GM18517 (cell line): ENCODE data around the gene TSHZ2.
"Not testable (repeated sequence)": the region's sequence is repeated elsewhere in the genome, so short reads cannot be mapped to it uniquely, and the experiment has no call there.

Experiments
- ATAC-seq: cut with Tn5 transposase; IDR thresholded peaks from one replicate; pipeline ENCODE4 v1.9.1; 2021; ENCODE audit warnings: mild to moderate bottlenecking, moderate library complexity; ENCODE audit not compliant: unreplicated experiment

Gene TSHZ2

GRCh38 chr20:53480913-53481312 lies 508.8 kb downstream of the TSHZ2 start:
- ATAC-seq = no peak

GRCh38 chr20:53487461-53488200 lies 515.5 kb downstream of the TSHZ2 start:
- no peak for ATAC-seq

- ATAC-seq = no peak
Observed at GRCh38 chr20:53488775-53489272, 516.7 kb downstream of the TSHZ2 start.

- ATAC-seq = no peak
Observed at GRCh38 chr20:53489528-53489927, 517.4 kb downstream of the TSHZ2 start.

- no peak for ATAC-seq
Observed at GRCh38 chr20:53490620-53491019, 518.5 kb downstream of the TSHZ2 start.

- ATAC-seq = no peak
Observed at GRCh38 chr20:53491462-53491861, 519.3 kb downstream of the TSHZ2 start.

GRCh38 chr20:53492212-53492611 lies 520.1 kb downstream of the TSHZ2 start:
- ATAC-seq = no peak

- no peak for ATAC-seq
Observed at GRCh38 chr20:53493311-53493857, 521.2 kb downstream of the TSHZ2 start.

- ATAC-seq = no peak
Observed at GRCh38 chr20:53494753-53495152, 522.6 kb downstream of the TSHZ2 start.

- no peak for ATAC-seq
Observed at GRCh38 chr20:53495398-53496092, 523.4 kb downstream of the TSHZ2 start.

- no peak for ATAC-seq
Observed at GRCh38 chr20:53497246-53497645, 525.1 kb downstream of the TSHZ2 start.

- no peak for ATAC-seq
Observed at GRCh38 chr20:53498341-53498740, 526.2 kb downstream of the TSHZ2 start.

- ATAC-seq = no peak
Observed at GRCh38 chr20:53500651-53501050, 528.5 kb downstream of the TSHZ2 start.

- ATAC-seq = no peak
Observed at GRCh38 chr20:53502820-53503219, 530.7 kb downstream of the TSHZ2 start.

- no peak for ATAC-seq
Observed at GRCh38 chr20:53503517-53503919, 531.4 kb downstream of the TSHZ2 start.

GRCh38 chr20:53504106-53504505 lies 531.9 kb downstream of the TSHZ2 start:
- ATAC-seq = not testable (repeated sequence)

GRCh38 chr20:53510262-53510661 lies 538.1 kb downstream of the TSHZ2 start:
- no peak for ATAC-seq

GRCh38 chr20:53510704-53511103 lies 538.5 kb downstream of the TSHZ2 start:
- ATAC-seq = no peak

GRCh38 chr20:53512076-53512475 lies 539.9 kb downstream of the TSHZ2 start:
- no peak for ATAC-seq

GRCh38 chr20:53513168-53513488 lies 541.0 kb downstream of the TSHZ2 start:
- no peak for ATAC-seq

- ATAC-seq = no peak
Observed at GRCh38 chr20:53513489-53514298, 541.5 kb downstream of the TSHZ2 start.
